HCT116 (cell line): ENCODE results near the gene VANGL2.

Experiments
- CBX3 ChIP-seq: IDR thresholded peaks from 2 replicates; pipeline ENCODE4 v1.6.1; 2012; ENCODE audit warnings: low read depth
- POLR2A ChIP-seq: IDR thresholded peaks from 2 replicates; pipeline ENCODE4 v1.7.0; 2011; ENCODE audit warnings: borderline replicate concordance; ENCODE audit not compliant: insufficient read depth, insufficient read length; ENCODE audit errors: extremely low read depth

DNA sequence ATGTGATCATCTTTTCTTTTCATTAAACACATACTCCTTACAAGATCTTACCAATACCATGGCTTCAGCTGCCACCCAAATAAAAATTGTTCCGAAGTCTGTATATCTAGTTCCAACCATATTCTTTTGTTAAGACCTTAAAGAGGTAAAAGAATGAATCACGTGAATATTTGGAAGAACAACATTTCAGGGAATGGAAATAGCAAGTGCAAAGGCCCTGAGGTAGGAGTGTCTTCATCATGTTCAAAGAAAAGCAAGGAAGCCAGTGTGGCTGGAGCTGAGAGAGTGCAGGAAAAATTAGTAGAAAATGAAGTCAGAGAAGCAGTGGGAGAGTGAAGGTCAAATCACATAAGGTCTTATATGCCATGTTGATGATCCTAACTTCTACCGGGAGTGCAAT lies 71.7 kb downstream of the VANGL2 start:
- TF ChIP-seq CBX3 (no peak), POLR2A (no peak)
